ENCODE data around the gene TMEM186.

The TMEM186 gene

GRCh38 chr16:8781797-8782196 is 15.6 kb downstream of the TMEM186 start:
- TF ChIP-seq CTCF (IDR thresholded peaks at IDR 0.05; ENCODE audit: borderline replicate concordance, insufficient read depth, low read depth, low read length) = no peak
- no peak overlapping the region for H3K4me3 ChIP-seq (ENCODE audit: low read depth, low read length)

GRCh38 chr16:8777217-8777616 is 20.2 kb downstream of the TMEM186 start:
- no peak for TF ChIP-seq CTCF (IDR thresholded peaks at IDR 0.05; ENCODE audit: borderline replicate concordance, insufficient read depth, low read depth, low read length)
- no peak overlapping the region for H3K4me3 ChIP-seq (ENCODE audit: low read depth, low read length)

- H3K4me3 ChIP-seq (ENCODE audit: low read depth, low read length) = no peak overlapping the region
- TF ChIP-seq CTCF (IDR thresholded peaks at IDR 0.05; ENCODE audit: borderline replicate concordance, insufficient read depth, low read depth, low read length) = no peak
Measured at GRCh38 chr16:8776129-8776584, 21.3 kb downstream of the TMEM186 start.

- TF ChIP-seq CTCF (IDR thresholded peaks at IDR 0.05; ENCODE audit: borderline replicate concordance, insufficient read depth, low read depth, low read length) = no peak
Measured at GRCh38 chr16:8775359-8775758, 22.1 kb downstream of the TMEM186 start.

DNA sequence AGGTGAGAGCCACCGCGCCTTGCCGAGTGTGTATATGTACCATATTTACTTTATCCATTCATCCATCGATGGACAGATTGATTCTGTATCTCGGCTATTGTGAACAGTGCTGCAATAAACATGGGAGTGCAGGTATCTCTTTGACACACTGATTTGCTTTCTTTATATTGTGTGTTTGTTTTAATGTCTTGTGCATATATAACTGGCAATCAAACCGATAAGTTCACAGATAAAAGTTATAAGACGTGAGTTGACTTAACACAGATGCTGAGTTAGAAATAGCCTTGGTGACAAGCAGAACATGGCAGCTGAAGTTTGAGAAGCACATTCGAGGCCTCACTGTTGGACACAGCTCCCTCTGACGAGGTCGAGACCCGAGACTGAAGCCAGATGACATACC is 23.2 kb downstream of the TMEM186 start:
- no peak overlapping the region for H3K4me3 ChIP-seq (ENCODE audit: low read depth, low read length)
- no peak for TF ChIP-seq CTCF (IDR thresholded peaks at IDR 0.05; ENCODE audit: borderline replicate concordance, insufficient read depth, low read depth, low read length)

More at GRCh38 chr16:8775359-8775758, 22.1 kb downstream of the TMEM186 start:
- no peak overlapping the region for H3K4me3 ChIP-seq (ENCODE audit: low read depth, low read length)

DNA sequence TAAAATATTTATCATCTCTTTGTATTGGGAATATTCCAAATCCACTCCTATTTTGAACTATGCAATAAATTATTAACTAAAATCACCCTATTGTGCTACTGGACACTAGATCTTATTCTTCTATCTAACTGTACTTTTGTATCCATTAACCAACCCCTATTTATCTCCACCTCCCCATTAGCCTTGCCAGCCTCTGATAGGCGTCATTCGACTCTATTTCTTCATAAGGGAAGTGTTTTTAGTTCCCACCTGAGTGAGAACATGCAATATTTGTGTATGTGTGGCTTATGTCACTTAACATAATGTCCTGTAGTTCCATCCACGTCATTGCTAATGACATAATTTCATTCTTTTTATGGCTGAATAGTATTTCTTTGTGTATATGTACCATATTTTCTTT is 23.9 kb downstream of the TMEM186 start:
- no peak overlapping the region for H3K4me3 ChIP-seq (ENCODE audit: low read depth, low read length)
- no peak for TF ChIP-seq CTCF (IDR thresholded peaks at IDR 0.05; ENCODE audit: borderline replicate concordance, insufficient read depth, low read depth, low read length)

GRCh38 chr16:8768692-8769091 is 28.7 kb downstream of the TMEM186 start:
- no peak overlapping the region for H3K4me3 ChIP-seq (ENCODE audit: low read depth, low read length)
- TF ChIP-seq CTCF (IDR thresholded peaks at IDR 0.05; ENCODE audit: borderline replicate concordance, insufficient read depth, low read depth, low read length) = no peak

All from GM12875 (cell line).